Dermis microvascular lymphatic vessel endothelial cell (primary cell): Measurements from ENCODE around the gene NOL11. TPM values are rescaled to one million over a fixed set of nuclear protein-coding genes. Genes with fewer than 3 reads are reported as not detected.
"Not testable (repeated sequence)": the region's sequence is repeated elsewhere in the genome, so short reads cannot be mapped to it uniquely, and the experiment has no call there.

Experiments
- DNase-seq, 2 donors: peaks; one replicate each; pipeline versions ENCODE4 v3.0.0 to v3.0.0-alpha.2; 2010; ENCODE audit warnings: low read depth in 2 of 2
- total RNA-seq: library from RNA; depleted of rRNA; stranded (reverse); fragments of >200 nt; gene quantifications from 2 replicates; pipeline ENCODE4 v1.2.1, GENCODE V29; 2014

The NOL11 gene
- 25.9 and 26.7 TPM in 2 replicates for total RNA-seq

GRCh38 chr17:67717624-67718324 lies at the start of gene NOL11:
Gene NOL11, plus strand, starts transcription at chr17:67717936. Its CDS starts 12 bp downstream, at chr17:67717948.
- DNase-seq = peak; percentile 98 to 99

GRCh38 chr17:67671493-67671892 lies 46.2 kb upstream of the NOL11 start:
- DNase-seq = peak in 1 of 2 donors; percentile 43

GRCh38 chr17:67672592-67673335 lies 45.0 kb upstream of the NOL11 start:
- DNase-seq = no peak

- no peak for DNase-seq
These were observed 42.3 kb upstream of the NOL11 start for GRCh38 chr17:67675481-67675880.

- no peak for DNase-seq
These were observed 41.4 kb upstream of the NOL11 start for GRCh38 chr17:67676305-67676704.

GRCh38 chr17:67678414-67678813 lies 39.3 kb upstream of the NOL11 start:
- no peak for DNase-seq

GRCh38 chr17:67679225-67679624 lies 38.5 kb upstream of the NOL11 start:
- DNase-seq = no peak

- DNase-seq = no peak
These were observed 38.0 kb upstream of the NOL11 start for GRCh38 chr17:67679721-67680120.

- DNase-seq = no peak
These were observed 37.1 kb upstream of the NOL11 start for GRCh38 chr17:67680445-67681224.

- DNase-seq = no peak
These were observed 35.5 kb upstream of the NOL11 start for GRCh38 chr17:67682196-67682595.

GRCh38 chr17:67685351-67685750 lies 32.4 kb upstream of the NOL11 start:
- no peak for DNase-seq

GRCh38 chr17:67686241-67686640 lies 31.5 kb upstream of the NOL11 start:
- DNase-seq = no peak

GRCh38 chr17:67687511-67687910 lies 30.2 kb upstream of the NOL11 start:
- no peak for DNase-seq

GRCh38 chr17:67689534-67690177 lies 28.1 kb upstream of the NOL11 start:
- DNase-seq = peak; percentile 36 to 69

- DNase-seq = no peak
These were observed 23.9 kb upstream of the NOL11 start for GRCh38 chr17:67693811-67694210.

- no peak for DNase-seq
These were observed 21.4 kb upstream of the NOL11 start for GRCh38 chr17:67696347-67696746.

GRCh38 chr17:67696853-67697498 lies 20.8 kb upstream of the NOL11 start:
- DNase-seq = no peak

GRCh38 chr17:67700037-67700724 lies 17.6 kb upstream of the NOL11 start:
- DNase-seq = no peak

- no peak for DNase-seq
These were observed 17.0 kb upstream of the NOL11 start for GRCh38 chr17:67700725-67701119.

- DNase-seq = not testable (repeated sequence)
These were observed 14.9 kb upstream of the NOL11 start for GRCh38 chr17:67702861-67703260.

- DNase-seq = no peak
These were observed 10.3 kb upstream of the NOL11 start for GRCh38 chr17:67707442-67707841.
